Embryonic facial prominence (tissue), 1 donor: ENCODE results near the gene PIK3AP1.
"Not testable (repeated sequence)": the region's sequence is repeated elsewhere in the genome, so short reads cannot be mapped to it uniquely, and the experiment has no call there.

Source experiments
- DNase-seq: peaks from one replicate; pipeline ENCODE4 v3.0.0-alpha.2; 2016; ENCODE audit errors: extremely low spot score

PIK3AP1 gene

GRCh38 chr10:96721207-96721572 lies 876 bp upstream of the PIK3AP1 start:
- no peak for DNase-seq

- no peak for DNase-seq
Measured at GRCh38 chr10:96719850-96720421, 378 bp downstream of the PIK3AP1 start.

GRCh38 chr10:96719200-96719599 lies 1.1 kb downstream of the PIK3AP1 start:
- DNase-seq: no peak

- no peak for DNase-seq
Measured at GRCh38 chr10:96718304-96718990, 1.9 kb downstream of the PIK3AP1 start.

GRCh38 chr10:96716390-96716789 lies 3.9 kb downstream of the PIK3AP1 start:
- DNase-seq: no peak

GRCh38 chr10:96714746-96715255 lies 5.5 kb downstream of the PIK3AP1 start:
- DNase-seq: no peak

- DNase-seq: no peak
Measured at GRCh38 chr10:96714031-96714590, 6.2 kb downstream of the PIK3AP1 start.

- DNase-seq: no peak
Measured at GRCh38 chr10:96712662-96713271, 7.5 kb downstream of the PIK3AP1 start.

GRCh38 chr10:96711048-96711728 lies 9.1 kb downstream of the PIK3AP1 start:
- DNase-seq: no peak

- DNase-seq: no peak
Measured at GRCh38 chr10:96709525-96709924, 10.8 kb downstream of the PIK3AP1 start.

- no peak for DNase-seq
Measured at GRCh38 chr10:96708996-96709395, 11.3 kb downstream of the PIK3AP1 start.

- DNase-seq: no peak
Measured at GRCh38 chr10:96708456-96708855, 11.9 kb downstream of the PIK3AP1 start.

GRCh38 chr10:96706331-96706853 lies 13.9 kb downstream of the PIK3AP1 start:
- DNase-seq: no peak

- DNase-seq: no peak
Measured at GRCh38 chr10:96705134-96705533, 15.2 kb downstream of the PIK3AP1 start.

GRCh38 chr10:96704563-96704962 lies 15.8 kb downstream of the PIK3AP1 start:
- DNase-seq: no peak

- no peak for DNase-seq
Measured at GRCh38 chr10:96703358-96703757, 17.0 kb downstream of the PIK3AP1 start.

GRCh38 chr10:96701265-96701664 lies 19.0 kb downstream of the PIK3AP1 start:
- DNase-seq: no peak

- DNase-seq: no peak
Measured at GRCh38 chr10:96700374-96701099, 19.8 kb downstream of the PIK3AP1 start.

- DNase-seq: no peak
Measured at GRCh38 chr10:96699613-96700012, 20.7 kb downstream of the PIK3AP1 start.

GRCh38 chr10:96698305-96698704 lies 22.0 kb downstream of the PIK3AP1 start:
- not testable (repeated sequence) for DNase-seq

GRCh38 chr10:96697438-96697837 lies 22.9 kb downstream of the PIK3AP1 start:
- DNase-seq: no peak
